Measurements from ENCODE around the gene ERBIN. TPM values are rescaled to one million over a fixed set of nuclear protein-coding genes. Genes with fewer than 3 reads are reported as not detected.
A peak's percentile ranks its signal among the peaks of the same experiment; 100 is the strongest.

The ERBIN gene
- total and polyA plus RNA-seq, 9 of the 15 experiments (the other 6 are each of a cell fraction or from before 2014, with no cell fraction given): 11.9 to 72.8 (median 41.7) TPM

DNA sequence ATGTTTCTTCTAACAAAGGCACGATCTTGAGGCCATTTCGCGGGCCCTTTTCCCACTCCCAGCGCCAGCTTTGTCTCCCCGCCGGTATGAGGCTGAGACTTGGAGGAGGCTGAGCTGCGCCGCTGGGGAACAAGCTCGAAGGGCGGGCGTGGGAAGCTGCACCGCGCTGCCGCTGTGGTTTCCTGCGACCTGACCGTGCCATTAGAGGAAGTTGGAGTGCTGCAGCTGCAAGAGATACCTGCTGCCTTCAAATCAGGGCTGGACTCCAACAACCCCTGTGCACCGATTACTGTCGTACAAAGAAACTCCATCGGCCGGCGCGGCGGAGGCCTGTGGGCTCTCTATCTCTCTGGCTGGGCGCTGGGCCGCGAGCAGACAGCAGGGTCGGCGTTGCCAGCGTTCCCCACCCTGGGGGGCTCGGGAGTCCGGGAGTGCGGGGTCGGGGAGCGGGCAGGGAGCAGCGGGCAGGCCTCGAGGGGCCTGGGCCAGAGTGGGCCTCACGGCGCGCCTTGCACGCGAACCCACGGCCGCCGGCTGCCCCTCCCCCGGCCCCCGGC is 1.3 kb upstream of the ERBIN start (continued):
- TF ChIP-seq CCNT2 (IDR thresholded peaks at IDR 0.05; ENCODE audit: borderline replicate concordance, extremely low read depth, insufficient read length, low read depth, low read length): peak; percentile 14
- no peak; the same call in 1 of the 2 replicates for TF ChIP-seq SUPT5H (IDR thresholded peaks at IDR 0.05)
- TF ChIP-seq, protein P1, sequence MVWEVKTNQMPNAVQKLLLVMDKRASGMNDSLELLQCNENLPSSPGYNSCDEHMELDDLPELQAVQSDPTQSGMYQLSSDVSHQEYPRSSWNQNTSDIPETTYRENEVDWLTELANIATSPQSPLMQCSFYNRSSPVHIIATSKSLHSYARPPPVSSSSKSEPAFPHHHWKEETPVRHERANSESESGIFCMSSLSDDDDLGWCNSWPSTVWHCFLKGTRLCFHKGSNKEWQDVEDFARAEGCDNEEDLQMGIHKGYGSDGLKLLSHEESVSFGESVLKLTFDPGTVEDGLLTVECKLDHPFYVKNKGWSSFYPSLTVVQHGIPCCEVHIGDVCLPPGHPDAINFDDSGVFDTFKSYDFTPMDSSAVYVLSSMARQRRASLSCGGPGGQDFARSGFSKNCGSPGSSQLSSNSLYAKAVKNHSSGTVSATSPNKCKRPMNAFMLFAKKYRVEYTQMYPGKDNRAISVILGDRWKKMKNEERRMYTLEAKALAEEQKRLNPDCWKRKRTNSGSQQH (CRISPR knock-in tag; IDR thresholded peaks at IDR 0.05): no peak
- TF ChIP-seq ARID4B (CRISPR knock-in tag; IDR thresholded peaks at IDR 0.05): 0 out of 2 replicates have a peak, but pooled peaks have one; percentile 6
- TF ChIP-seq, protein P2, sequence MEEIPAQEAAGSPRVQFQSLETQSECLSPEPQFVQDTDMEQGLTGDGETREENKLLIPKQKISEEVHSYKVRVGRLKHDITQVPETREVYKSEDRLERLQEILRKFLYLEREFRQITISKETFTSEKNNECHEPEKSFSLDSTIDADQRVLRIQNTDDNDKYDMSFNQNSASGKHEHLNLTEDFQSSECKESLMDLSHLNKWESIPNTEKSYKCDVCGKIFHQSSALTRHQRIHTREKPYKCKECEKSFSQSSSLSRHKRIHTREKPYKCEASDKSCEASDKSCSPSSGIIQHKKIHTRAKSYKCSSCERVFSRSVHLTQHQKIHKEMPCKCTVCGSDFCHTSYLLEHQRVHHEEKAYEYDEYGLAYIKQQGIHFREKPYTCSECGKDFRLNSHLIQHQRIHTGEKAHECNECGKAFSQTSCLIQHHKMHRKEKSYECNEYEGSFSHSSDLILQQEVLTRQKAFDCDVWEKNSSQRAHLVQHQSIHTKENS (CRISPR knock-in tag; IDR thresholded peaks at IDR 0.05): no peak
- TF ChIP-seq, protein P3, sequence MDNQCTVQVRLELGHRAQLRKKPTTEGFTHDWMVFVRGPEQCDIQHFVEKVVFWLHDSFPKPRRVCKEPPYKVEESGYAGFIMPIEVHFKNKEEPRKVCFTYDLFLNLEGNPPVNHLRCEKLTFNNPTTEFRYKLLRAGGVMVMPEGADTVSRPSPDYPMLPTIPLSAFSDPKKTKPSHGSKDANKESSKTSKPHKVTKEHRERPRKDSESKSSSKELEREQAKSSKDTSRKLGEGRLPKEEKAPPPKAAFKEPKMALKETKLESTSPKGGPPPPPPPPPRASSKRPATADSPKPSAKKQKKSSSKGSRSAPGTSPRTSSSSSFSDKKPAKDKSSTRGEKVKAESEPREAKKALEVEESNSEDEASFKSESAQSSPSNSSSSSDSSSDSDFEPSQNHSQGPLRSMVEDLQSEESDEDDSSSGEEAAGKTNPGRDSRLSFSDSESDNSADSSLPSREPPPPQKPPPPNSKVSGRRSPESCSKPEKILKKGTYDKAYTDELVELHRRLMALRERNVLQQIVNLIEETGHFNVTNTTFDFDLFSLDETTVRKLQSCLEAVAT (IDR thresholded peaks at IDR 0.05): peak; percentile 62 to 79; a peak in 3 of 4 replicates
- no peak for TF ChIP-seq ZBTB26 (CRISPR knock-in tag; IDR thresholded peaks at IDR 0.05)
- TF ChIP-seq CREB1 (IDR thresholded peaks at IDR 0.05): 0 out of 2 replicates have a peak, but pooled peaks have one; percentile 11
- no peak for TF ChIP-seq CREB1 (CRISPR knock-in tag; IDR thresholded peaks at IDR 0.05)
- TF ChIP-seq NR4A1 (CRISPR knock-in tag; IDR thresholded peaks at IDR 0.05): 0 out of 2 replicates have a peak, but pooled peaks have one; percentile 37
- no peak for TF ChIP-seq NR4A1 (tag; IDR thresholded peaks at IDR 0.05)
- TF ChIP-seq ADNP (tag; IDR thresholded peaks at IDR 0.05): no peak
- TF ChIP-seq FOXK2 (conservative IDR thresholded peaks at IDR 0.05 in 1 of 2, IDR thresholded peaks at IDR 0.05 in 1 of 2; ENCODE audit: low read depth in 2 of 2): peak; percentile 5 to 28; a peak in 2 of 4 replicates
- no peak for TF ChIP-seq NEUROD1 (IDR thresholded peaks at IDR 0.05; ENCODE audit: borderline replicate concordance, low read depth, low read length, partially characterized antibody)
- TF ChIP-seq PHF21A (IDR thresholded peaks at IDR 0.05; ENCODE audit: borderline replicate concordance, low read depth): peak; percentile 58; the same call in 1 of the 2 replicates
- no peak; the same call in 1 of the 2 replicates for TF ChIP-seq CEBPG (CRISPR knock-in tag; IDR thresholded peaks at IDR 0.05)
- TF ChIP-seq CEBPG (tag; conservative IDR thresholded peaks at IDR 0.05 in 1 of 2, IDR thresholded peaks at IDR 0.05 in 1 of 2): no peak
- TF ChIP-seq ZBED1 (IDR thresholded peaks at IDR 0.05): peak; percentile 62; the same call in 1 of the 2 replicates

Data from K562 (cell line).